Adipocyte (in vitro differentiated cells): ENCODE measurements around the gene YEATS4.
A peak's percentile ranks its signal among the peaks of the same experiment; 100 is the strongest.

ENCODE experiments used
- DNase-seq: peaks from one replicate; pipeline ENCODE4 v3.0.0-alpha.2; 2015; ENCODE audit warnings: low read depth
- H3K27me3 ChIP-seq: replicated peaks from 2 replicates; pipeline ENCODE4 v1.7.0; 2013; ENCODE audit warnings: mild to moderate bottlenecking, low read length, moderate library complexity; ENCODE audit not compliant: control insufficient read depth, insufficient read depth
- H3K36me3 ChIP-seq: 2 replicates; pipeline ENCODE4 v1.7.0; 2013; ENCODE audit warnings: low read length, mild to moderate bottlenecking, moderate library complexity; ENCODE audit not compliant: control insufficient read depth, insufficient read depth, severe bottlenecking
- H3K4me1 ChIP-seq: 2 replicates; pipeline ENCODE4 v1.7.0; 2013; ENCODE audit warnings: mild to moderate bottlenecking, low read length, moderate library complexity; ENCODE audit not compliant: control insufficient read depth, insufficient read depth
- H3K4me3 ChIP-seq: 2 replicates; pipeline ENCODE4 v1.7.0; 2013; ENCODE audit warnings: mild to moderate bottlenecking, low read length, moderate library complexity
- H3K9ac ChIP-seq: 2 replicates; pipeline ENCODE4 v1.7.0; 2013; ENCODE audit warnings: mild to moderate bottlenecking, low read length, moderate library complexity
- H3K9me3 ChIP-seq: 2 replicates; pipeline ENCODE4 v1.7.0; 2013; ENCODE audit warnings: mild to moderate bottlenecking, low read length, moderate library complexity; ENCODE audit not compliant: control insufficient read depth

YEATS4 gene

DNA sequence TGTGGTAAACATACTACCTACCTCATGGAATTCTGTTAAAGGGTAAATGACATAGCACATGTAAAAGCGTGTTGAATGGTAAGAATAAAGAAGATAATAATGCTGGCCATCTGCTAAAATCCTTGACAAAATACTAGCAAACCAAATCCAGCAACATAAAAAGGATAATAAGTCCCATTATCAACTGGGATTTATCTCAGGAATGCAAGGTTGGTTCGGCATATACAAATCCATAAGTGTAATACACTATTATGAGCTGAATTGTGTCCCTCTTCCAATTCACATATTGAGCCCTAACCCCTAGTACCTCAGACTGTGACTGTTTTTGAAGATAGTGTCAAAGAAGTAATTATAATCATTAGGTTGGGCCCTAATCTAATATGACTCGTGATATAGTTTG, 37.4 kb downstream of the YEATS4 start:
- H3K27me3 ChIP-seq, result no peaks in the 10 kb centered on the region
- no peak overlapping the region for H3K9ac ChIP-seq
- H3K9me3 ChIP-seq, result no peaks in the 10 kb centered on the region
- peaks cover 21% of the 10 kb centered on the region for H3K4me1 ChIP-seq
- H3K36me3 ChIP-seq, result no peaks in the 10 kb centered on the region
- DNase-seq, result no peak
- H3K4me3 ChIP-seq, result no peak overlapping the region

DNA sequence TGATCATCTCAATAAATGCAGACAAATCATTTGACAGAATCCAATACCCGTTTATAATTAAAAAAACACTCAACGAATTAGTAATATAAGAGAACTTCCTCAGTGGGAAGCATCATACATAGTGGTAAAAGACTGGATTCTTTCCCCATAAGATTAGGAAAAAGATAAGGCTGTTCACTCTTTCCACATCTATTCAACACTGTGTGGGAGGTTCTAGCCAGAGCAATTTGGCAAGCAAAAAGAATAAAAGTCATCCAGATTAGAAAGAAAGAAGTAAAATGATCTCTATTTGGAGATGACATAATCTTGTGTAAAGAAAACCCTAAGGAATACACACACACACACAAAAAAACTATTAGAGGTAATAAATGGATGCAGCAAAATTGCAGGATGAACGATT, 38.4 kb downstream of the YEATS4 start:
- peaks cover 21% of the 10 kb centered on the region for H3K4me1 ChIP-seq

DNA sequence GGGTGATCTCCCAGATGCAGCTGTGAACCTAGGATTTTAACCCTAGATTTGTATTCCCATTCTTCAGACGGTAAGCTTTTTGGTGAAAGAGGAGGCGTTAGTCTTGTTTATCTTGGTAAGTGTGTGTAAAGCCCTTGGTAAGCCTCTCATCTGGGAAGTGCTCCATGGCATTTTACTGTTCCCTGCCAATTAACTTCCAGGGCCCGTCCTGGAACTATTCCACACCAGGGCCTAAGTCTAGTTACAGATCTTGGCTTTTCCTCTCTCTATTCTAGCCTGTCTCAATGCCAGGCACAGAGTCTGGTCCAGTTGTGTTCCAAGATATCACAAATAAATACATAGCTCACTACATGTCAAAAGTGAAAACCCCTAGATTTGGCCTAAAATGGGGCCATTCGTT, 42.4 kb downstream of the YEATS4 start:
- Histone ChIP-seq H3K4me1 (peaks cover 18% of the 10 kb centered on the region), H3K9me3 (no peaks in the 10 kb centered on the region), H3K36me3 (no peaks in the 10 kb centered on the region), H3K4me3 (no peak overlapping the region), H3K9ac (no peak overlapping the region), H3K27me3 (no peaks in the 10 kb centered on the region)
- no peak for DNase-seq

More for the DNA sequence above, 38.4 kb downstream of the YEATS4 start:
- DNase-seq, result peak; percentile 60
- Histone ChIP-seq H3K9me3 (no peaks in the 10 kb centered on the region), H3K4me3 (no peak overlapping the region), H3K9ac (no peak overlapping the region), H3K27me3 (no peaks in the 10 kb centered on the region), H3K36me3 (no peaks in the 10 kb centered on the region)

DNA sequence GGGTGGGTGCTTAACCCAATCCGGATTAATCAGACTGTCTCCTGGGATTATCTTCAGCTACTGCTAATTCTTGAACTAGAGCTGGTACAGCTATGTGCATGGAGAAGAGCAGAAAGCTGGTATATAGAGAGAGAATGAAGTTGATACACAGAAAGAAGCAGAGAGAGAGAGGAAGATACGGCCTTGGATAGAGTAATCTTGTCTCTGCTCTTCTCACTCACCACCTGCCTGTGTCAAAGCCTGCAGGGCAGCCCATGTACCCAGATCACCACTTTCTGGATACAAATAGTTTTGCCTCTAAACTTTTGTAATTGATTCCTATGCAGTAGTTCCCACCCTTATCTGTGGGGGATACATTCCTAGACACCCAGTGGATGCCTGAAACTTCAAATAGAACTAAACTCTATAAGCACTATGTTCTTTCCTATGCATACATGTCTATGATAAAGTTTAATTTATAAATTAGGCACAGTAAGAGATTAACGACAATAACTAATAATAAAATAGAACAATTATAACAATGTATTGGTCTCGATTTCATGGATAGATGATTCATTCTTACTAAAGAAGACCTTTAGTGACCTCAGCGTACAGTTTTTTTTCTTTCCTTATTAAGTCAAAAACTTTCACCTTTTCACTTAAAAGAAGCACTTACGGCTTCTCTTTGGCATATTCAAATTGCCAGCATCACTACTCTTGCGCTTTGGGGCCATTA, 45.5 kb downstream of the YEATS4 start:
- DNase-seq, result no peak
- Histone ChIP-seq H3K36me3 (no peaks in the 10 kb centered on the region), H3K9ac (no peak overlapping the region), H3K27me3 (no peaks in the 10 kb centered on the region), H3K9me3 (no peaks in the 10 kb centered on the region), H3K4me3 (no peak overlapping the region), H3K4me1 (peaks cover 13% of the 10 kb centered on the region)

DNA sequence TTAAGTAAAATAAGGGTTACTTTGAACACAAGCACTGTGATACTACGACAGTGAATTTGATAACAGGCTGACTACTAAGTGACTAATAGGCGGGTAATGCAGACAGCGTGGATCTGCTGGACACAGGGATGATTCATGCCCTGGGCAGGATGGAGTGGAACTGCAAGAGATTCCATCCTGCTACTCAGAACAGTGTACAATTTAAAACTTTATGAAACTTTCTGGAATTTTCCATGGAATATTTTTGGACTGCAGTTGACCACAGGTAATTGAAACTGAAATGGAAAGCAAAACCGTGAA, 46.0 kb downstream of the YEATS4 start:
- Histone ChIP-seq H3K4me1 (peaks cover 13% of the 10 kb centered on the region), H3K27me3 (no peaks in the 10 kb centered on the region), H3K4me3 (peak overlapping the region; percentile 26), H3K9ac (no peak overlapping the region), H3K36me3 (no peaks in the 10 kb centered on the region), H3K9me3 (no peaks in the 10 kb centered on the region)
- peak; percentile 96 for DNase-seq

DNA sequence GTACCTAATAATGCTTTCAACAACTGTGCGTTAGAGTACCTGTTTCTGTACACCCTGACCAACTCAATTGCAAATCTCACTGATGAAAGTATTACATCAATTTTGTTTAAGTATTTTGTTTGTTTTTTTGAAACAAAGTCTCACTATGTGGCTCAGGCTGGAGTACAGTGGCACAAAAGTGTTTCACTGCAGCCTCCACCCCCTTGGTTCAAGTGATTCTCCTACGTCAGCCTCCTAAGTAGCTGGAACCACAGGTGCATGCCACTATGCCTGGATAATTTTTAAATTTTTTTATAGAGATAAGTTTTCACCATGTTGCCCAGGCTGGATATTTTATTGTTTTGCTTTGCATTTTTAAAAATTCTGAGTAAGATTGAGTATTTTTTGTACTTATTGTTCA, 46.7 kb downstream of the YEATS4 start:
- Histone ChIP-seq H3K36me3 (no peaks in the 10 kb centered on the region), H3K4me1 (peaks cover 13% of the 10 kb centered on the region), H3K4me3 (no peak overlapping the region), H3K9me3 (no peaks in the 10 kb centered on the region), H3K27me3 (no peaks in the 10 kb centered on the region), H3K9ac (no peak overlapping the region)
- DNase-seq, result no peak

DNA sequence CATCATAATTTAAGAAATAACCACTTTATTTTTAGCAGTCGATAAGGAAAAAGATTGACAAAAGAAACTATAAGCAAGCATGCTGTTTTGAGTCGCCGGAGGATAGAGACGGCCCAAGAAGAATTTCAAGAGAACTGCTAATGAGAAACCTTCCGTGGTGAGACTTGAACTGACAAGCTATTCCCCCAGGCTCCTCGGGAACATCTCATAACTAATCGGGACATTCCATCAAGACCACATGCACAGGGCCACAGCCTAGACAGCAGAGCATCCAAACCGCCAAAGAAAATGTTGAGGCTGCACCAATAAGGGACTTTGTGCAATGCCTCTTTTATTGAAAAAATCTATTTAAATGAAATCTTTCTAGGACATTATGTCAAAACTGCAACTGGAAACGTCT, 51.0 kb downstream of the YEATS4 start:
- Histone ChIP-seq H3K4me1 (peaks cover 5% of the 10 kb centered on the region), H3K9me3 (no peaks in the 10 kb centered on the region), H3K4me3 (no peak overlapping the region), H3K9ac (no peak overlapping the region), H3K27me3 (no peaks in the 10 kb centered on the region), H3K36me3 (no peaks in the 10 kb centered on the region)
- no peak for DNase-seq

DNA sequence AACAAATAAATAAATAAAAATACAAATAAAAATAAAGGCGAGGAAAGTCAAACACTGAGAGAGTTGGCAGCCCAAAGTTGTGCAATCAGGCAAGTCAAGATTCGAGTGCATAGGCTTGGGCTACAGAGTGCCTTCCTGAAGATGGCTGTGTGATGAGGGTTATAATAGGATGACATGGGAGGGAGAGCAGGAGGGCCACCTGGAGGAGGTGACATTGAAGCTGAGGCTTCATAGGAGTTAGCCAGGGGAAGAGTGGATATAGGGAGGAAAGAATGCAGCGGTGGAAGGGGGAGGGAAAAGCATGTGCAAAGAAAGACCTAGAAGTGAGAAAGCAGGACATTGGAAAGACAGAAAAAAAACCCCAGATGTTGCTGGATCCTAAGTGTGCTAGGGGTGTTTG, 53.1 kb downstream of the YEATS4 start:
- H3K27me3 ChIP-seq, result no peaks in the 10 kb centered on the region
- peaks cover 8% of the 10 kb centered on the region for H3K4me1 ChIP-seq
- DNase-seq, result no peak
- no peaks in the 10 kb centered on the region for H3K36me3 ChIP-seq
- H3K9ac ChIP-seq, result no peak overlapping the region
- no peaks in the 10 kb centered on the region for H3K9me3 ChIP-seq
- no peak overlapping the region for H3K4me3 ChIP-seq

DNA sequence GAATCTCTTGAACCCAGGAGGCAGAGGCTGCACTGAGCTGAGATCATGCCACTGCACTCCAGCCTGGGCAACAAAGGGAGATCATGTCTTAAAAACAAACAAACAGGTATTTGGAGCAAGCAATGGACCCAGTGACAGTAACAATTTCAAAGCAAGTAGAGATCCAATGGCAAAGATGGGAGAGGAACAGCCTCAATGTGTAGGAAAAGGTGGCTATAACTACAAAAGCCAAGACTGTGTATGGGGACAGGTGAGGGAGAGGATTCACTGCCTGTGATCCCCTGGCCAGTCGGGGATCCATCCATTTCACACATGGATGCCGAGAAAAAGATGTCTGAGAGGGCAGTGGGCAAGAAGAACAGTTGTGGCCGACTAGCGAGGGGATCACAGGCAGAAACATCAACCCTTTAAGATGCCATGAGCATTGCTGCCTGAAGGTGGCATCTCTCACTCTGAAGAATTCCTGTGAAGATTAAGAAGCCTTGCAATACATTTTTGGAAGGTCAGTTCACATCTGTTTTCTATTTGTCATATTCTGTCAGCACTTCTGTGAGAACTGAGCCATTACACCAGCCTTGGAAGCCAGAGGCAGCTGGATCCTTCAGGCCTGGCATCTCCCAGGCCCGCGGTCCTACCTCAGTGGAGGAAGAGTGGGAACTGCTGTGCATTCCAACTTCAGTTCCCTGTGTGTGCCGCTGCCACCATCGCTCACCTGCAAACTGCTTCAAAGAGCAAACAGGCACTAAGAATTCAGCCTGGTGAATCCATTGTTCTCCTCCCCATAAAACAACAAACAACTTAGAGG, 56.1 kb downstream of the YEATS4 start:
- H3K36me3 ChIP-seq, result no peaks in the 10 kb centered on the region
- H3K4me1 ChIP-seq, result peaks cover 8% of the 10 kb centered on the region
- H3K4me3 ChIP-seq, result no peak overlapping the region
- DNase-seq, result peak; percentile 97
- H3K27me3 ChIP-seq, result no peaks in the 10 kb centered on the region
- no peaks in the 10 kb centered on the region for H3K9me3 ChIP-seq
- no peak overlapping the region for H3K9ac ChIP-seq

DNA sequence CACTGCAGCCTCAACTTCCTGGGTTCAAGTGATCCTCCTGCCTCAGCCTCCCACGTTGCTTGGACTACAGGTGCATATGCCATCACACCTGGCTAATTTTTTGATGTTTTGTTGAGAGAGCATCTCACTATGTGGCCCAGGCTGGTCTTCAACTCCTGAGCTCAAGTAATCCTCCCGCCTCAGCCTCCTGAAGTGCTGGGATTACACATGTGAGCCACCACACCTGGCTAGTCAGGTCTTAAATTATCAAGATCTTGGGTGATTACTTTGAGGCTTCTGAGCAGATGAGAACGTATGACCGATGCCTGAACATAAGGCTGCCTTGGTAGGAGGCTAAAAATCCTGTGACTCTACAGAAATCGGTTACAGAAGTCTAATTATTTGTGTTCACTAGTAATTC, 57.7 kb downstream of the YEATS4 start:
- H3K4me1 ChIP-seq, result peaks cover 8% of the 10 kb centered on the region
- H3K9ac ChIP-seq, result no peak overlapping the region
- no peaks in the 10 kb centered on the region for H3K27me3 ChIP-seq
- H3K4me3 ChIP-seq, result no peak overlapping the region
- no peaks in the 10 kb centered on the region for H3K36me3 ChIP-seq
- no peaks in the 10 kb centered on the region for H3K9me3 ChIP-seq
- no peak for DNase-seq

DNA sequence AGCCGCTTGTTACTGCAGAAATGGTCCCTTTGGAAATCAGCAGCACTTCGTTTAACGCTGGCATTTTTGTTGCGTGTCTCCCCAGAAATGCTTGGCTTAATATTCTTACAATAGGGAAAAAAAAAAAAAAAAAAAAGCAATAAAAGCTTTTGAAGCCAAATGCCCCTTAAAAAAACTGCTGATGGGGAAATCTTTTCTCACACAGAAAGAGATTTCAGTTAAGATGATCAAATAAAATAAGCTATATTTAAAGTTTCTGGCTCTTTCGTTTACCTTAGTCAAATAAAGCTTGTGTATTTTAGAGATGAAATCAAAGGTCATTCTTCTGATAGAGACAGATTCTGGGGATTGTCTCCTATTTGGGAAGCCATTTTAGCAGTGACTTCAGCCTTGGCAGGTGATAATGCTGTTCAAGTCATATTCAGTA, 58.2 kb downstream of the YEATS4 start:
- Histone ChIP-seq H3K4me3 (no peak overlapping the region), H3K9ac (no peak overlapping the region), H3K4me1 (peaks cover 8% of the 10 kb centered on the region), H3K27me3 (no peaks in the 10 kb centered on the region), H3K9me3 (no peaks in the 10 kb centered on the region), H3K36me3 (no peaks in the 10 kb centered on the region)
- DNase-seq, result no peak
